Myometrial cell (primary cell): ENCODE results near the gene IGFLR1. TPM values are rescaled to one million over a fixed set of nuclear protein-coding genes. Genes with fewer than 3 reads are reported as not detected.

Experiments
- total RNA-seq: library from RNA; depleted of rRNA; stranded (reverse); fragments of >200 nt; gene quantifications from 2 replicates; pipeline ENCODE4 v1.2.3, GENCODE V29; 2015

The IGFLR1 gene, protein sequence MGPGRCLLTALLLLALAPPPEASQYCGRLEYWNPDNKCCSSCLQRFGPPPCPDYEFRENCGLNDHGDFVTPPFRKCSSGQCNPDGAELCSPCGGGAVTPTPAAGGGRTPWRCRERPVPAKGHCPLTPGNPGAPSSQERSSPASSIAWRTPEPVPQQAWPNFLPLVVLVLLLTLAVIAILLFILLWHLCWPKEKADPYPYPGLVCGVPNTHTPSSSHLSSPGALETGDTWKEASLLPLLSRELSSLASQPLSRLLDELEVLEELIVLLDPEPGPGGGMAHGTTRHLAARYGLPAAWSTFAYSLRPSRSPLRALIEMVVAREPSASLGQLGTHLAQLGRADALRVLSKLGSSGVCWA
- total RNA-seq, result 0.29 and 3.9 TPM in 2 replicates

GRCh38 chr19:35742121-35742724 is at the start of gene IGFLR1:
IGFLR1 (minus strand) TSS chr19:35742452; CDS start chr19:35741180, 1,272 bp downstream.

GRCh38 chr19:35775298-35776101 is 33.2 kb upstream of the IGFLR1 start, which contains the start of gene ARHGAP33:
ARHGAP33 (plus strand) TSS chr19:35775564; CDS start chr19:35775659, 95 bp downstream.

DNA sequence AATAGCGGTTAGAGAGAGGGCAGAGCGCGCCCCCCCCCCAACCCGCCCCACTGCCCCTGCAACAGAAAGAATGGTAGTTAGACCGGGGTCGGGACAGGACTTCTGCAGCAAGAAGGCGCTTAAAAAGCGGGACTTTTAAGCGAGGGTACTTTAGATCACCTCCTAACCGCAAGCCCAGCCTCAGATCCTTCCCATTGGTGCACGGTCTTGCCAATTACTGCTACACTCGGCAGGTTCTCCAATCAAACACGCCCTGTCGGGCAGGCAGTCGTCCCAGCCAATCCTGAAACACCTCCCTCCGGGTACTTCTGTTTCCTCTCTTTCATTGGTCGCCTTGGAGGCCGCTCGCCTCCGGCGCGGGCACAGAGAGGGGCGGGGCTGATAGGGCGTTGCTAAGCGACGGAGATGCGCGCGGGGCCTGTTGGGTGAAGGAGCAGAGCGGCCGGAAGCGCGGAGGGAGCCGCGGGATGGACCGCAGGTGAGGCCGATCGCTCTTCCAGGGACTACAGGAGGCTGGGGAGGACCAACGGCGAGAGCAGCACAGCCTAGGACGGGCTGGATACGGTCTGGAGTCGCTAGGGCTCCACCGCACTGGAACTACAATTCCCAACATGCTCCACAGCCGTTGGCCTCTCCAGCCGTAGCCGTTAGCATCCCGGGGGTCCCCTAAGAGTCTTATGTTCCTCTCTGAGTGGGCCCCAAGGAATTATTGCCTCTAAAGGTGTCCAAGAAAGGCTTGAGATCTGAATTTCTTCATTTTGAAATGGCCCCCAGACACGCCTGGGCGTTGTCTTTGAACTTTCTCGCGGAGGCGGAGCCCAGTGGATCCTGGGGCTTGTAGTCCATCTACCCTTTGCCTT is 15.7 kb upstream of the IGFLR1 start, which contains the start of gene PROSER3:
Gene PROSER3, plus strand, starts transcription at position 428 of the 860 bp plus-strand sequence. Its CDS starts 40 bp downstream, at position 468.

DNA sequence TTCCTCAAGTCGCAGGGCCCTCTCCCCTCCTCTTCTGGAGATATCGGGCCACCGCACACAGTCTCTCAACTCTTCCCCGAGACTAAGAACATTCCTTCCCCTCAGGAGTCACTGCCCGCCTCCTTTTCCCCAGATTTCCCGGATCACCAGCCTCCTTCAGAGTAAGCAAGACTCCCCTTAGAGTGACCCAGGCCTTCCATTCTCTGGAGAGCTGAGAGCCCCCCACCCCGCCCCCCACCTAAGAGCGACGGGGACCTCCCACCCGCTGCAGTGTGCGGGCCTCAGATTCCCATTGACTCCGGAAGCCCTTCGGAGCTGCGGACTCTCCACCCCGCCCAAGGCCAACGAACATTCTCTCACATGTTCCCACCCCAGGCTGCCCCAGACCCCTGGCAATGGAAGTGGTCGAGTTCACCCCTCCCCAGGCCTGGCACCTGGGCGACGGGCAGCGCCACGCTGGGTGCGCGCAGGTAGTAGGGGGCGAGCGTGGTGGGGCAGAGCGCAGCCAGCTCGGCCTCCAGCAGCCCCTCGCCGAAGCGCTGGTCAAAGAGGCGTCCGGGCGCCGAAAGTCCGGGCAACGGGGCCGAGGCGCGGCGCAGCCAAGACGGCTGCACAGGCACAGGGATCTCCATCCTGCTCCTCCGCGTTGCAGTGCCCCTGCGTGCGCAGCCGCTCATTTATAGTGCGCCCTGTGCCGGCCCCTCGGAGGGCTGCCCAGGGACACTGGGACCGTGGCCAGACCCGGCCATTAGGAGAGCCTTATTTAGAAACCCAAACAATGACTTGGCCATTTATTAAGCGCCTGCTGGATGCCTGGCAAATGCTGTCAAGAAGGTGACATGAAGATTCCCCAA is 14.4 kb upstream of the IGFLR1 start, which contains the start of gene HSPB6:
Gene HSPB6, minus strand, starts transcription at position 653 of the 854 bp plus-strand sequence. Its CDS starts 21 bp downstream, at position 632.

DNA sequence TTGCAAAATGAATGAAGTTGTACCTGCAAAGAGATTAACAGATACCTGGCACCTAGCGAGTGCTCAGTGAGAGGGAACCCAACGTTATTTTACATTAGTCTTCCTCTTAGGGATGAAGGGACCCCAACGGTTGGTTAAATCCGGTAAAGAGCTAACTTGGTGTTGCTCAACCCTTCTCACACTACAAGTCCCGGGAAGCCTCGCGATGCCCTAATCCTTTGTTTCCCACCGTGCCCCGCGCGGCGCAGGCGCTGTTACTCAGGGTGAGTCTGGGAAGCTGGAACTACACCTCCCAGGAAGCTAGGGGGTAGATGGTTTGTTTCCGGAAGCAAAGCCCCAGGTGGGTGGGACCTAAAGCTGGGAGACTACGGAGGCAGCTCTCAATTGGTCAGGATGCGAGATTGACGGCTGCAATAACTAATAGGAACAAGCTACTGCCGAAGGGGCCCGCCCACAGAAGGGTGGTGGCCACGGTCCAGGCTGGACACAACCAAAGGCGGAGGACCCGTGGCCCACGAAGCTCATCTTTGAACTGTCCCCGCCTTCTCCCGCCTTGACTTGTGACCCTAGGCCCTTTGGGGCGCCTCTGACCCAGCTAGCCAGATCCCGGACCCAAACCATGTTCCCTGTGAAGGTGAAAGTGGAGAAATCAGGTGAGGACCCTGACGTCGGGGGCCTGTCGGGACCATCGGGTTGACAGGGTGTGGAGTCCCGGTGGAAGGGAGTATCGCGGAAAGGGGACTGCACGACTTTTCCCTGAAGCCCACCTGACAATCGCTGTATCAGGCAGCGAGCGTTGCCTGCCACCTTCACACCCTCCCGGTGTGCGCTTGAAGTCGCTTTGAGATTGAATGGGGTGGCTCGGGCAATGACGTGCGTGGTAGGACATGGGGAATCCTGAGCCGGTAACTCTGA is 6.1 kb upstream of the IGFLR1 start, which contains the start of gene LIN37:
Gene LIN37, plus strand, starts transcription at position 471 of the 915 bp plus-strand sequence. Its CDS starts 149 bp downstream, at position 620.

DNA sequence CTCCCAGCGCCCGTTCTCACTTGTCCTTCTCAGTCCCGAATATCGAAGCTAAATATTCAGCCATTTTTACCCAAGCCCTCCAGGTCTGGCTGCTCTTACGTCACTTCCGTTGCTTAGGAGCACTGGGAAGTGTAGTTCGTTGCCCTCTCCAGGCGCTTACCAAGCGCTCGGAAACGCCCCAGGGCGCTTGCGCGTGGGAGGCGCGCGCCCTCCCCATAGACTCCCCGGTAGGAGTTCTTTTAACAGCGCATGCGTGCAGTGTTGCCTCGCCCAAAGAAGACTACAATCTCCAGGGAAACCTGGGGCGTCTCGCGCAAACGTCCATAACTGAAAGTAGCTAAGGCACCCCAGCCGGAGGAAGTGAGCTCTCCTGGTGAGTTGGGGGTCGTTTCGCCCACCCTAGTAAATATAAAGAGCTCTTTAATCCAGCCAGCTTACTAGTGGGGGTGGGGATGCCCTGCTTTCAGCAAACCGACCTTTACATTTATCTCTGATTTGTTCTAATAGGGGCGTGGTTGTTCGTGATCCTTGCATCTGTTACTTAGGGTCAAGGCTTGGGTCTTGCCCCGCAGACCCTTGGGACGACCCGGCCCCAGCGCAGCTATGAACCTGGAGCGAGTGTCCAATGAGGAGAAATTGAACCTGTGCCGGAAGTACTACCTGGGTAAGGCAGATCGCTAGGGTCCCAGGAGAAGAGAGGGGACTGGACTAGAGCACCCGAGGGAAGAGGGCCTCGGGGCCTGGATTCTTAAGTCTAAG is 3.3 kb upstream of the IGFLR1 start, which contains the start of the genes PSENEN and U2AF1L4:
Gene PSENEN, plus strand, starts transcription at position 324 of the 759 bp plus-strand sequence. Its CDS starts 280 bp downstream, at position 604.
Gene U2AF1L4, minus strand, starts transcription at position 91 of the 759 bp plus-strand sequence. Its CDS starts 27 bp downstream, at position 64.

DNA sequence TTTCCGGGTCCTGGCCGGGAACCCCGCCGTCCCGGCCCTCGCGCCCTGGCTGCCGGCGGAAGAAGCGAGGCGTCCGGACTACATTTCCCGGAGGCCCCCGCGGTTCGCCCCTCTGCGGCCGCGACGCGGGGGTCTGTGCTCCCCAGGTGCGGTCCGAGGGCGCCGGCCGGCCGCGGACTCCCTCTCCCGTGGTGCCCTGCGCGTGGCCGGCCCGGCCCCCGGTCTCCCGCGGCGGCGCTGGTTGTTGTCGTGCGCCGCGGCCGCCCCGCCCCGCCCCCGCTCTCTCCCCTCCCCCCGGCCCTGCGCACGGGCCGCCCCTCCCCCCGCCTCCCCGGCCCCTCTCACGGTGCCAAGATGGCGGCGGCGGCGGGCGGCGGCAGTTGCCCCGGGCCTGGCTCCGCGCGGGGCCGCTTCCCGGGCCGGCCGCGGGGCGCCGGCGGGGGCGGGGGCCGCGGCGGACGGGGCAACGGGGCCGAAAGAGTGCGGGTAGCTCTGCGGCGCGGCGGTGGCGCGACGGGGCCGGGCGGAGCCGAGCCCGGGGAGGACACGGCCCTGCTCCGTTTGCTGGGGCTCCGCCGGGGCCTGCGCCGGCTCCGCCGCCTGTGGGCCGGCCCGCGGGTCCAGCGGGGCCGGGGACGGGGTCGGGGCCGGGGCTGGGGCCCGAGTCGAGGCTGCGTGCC is 24.4 kb downstream of the IGFLR1 start, which contains the start of gene KMT2B:
Gene KMT2B, plus strand, starts transcription at position 339 of the 680 bp plus-strand sequence. Its CDS starts 16 bp downstream, at position 355.

DNA sequence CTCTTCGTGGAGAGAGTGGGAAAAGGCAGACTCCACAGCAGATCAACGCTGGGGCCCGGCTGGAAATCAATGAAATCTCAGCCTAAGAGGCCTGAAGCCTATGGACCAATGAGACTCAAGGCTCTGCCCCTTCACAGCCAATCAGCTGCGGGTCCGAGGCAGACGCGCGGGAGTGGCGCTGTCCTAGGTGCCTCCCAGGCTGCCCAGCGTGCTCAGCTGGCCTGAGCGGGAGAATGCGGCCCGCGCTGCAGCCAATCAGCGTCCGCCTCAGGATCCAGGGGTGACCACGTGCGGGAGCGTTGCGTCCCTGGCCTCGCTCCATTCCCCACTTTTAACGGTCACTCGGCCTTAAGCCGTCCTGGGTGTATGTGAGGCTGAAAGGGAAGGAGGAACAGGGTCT is 38.0 kb downstream of the IGFLR1 start, which contains the start of gene ZBTB32:
Gene ZBTB32, plus strand, starts transcription at position 341 of the 400 bp plus-strand sequence. CDS start 10,069 bp downstream, outside the sequence.

Other genes starting within 250 kb of the IGFLR1 start
- gene DMKN, start 228.8 kb downstream of the IGFLR1 start, total RNA-seq, result 11.0 and 12.1 TPM in 2 replicates
- 1.4 and 3.9 TPM in 2 replicates for gene SBSN, start 214.1 kb downstream of the IGFLR1 start, total RNA-seq
- gene GAPDHS, start 209.0 kb downstream of the IGFLR1 start, total RNA-seq, result not detected in 2 replicates
- gene TMEM147, start 196.8 kb downstream of the IGFLR1 start, total RNA-seq, result 94.5 and 116 TPM in 2 replicates
- gene ATP4A, start 178.8 kb downstream of the IGFLR1 start, total RNA-seq, result not detected in 2 replicates
- not detected in 2 replicates for gene PMIS2, start 156.3 kb downstream of the IGFLR1 start, total RNA-seq
- gene HAUS5, start 129.7 kb downstream of the IGFLR1 start, total RNA-seq, result 14.9 and 19.6 TPM in 2 replicates
- 92.3 and 98.7 TPM in 2 replicates for gene RBM42, start 113.4 kb downstream of the IGFLR1 start, total RNA-seq
- gene ETV2, start 100.7 kb downstream of the IGFLR1 start, total RNA-seq, result 1.4 TPM in 1 of 2 replicates, not detected in the other
- 630 and 856 TPM in 2 replicates for gene COX6B1, start 94.1 kb downstream of the IGFLR1 start, total RNA-seq
- not detected in 2 replicates for gene UPK1A, start 75.9 kb downstream of the IGFLR1 start, total RNA-seq
- not detected in 2 replicates for gene ZBTB32, start 37.9 kb downstream of the IGFLR1 start, total RNA-seq
- 7.5 and 9.7 TPM in 2 replicates for gene KMT2B, start 24.4 kb downstream of the IGFLR1 start, total RNA-seq
- 4.8 and 6.1 TPM in 2 replicates for gene U2AF1L4, start 3.0 kb upstream of the IGFLR1 start, total RNA-seq
- gene PSENEN, start 3.2 kb upstream of the IGFLR1 start, total RNA-seq, result 58.7 and 68.6 TPM in 2 replicates
- gene LIN37, start 6.1 kb upstream of the IGFLR1 start, total RNA-seq, result 16.0 and 19.6 TPM in 2 replicates
- gene HSPB6, start 14.6 kb upstream of the IGFLR1 start, total RNA-seq, result 25.7 and 41.2 TPM in 2 replicates
- 10.5 and 11.5 TPM in 2 replicates for gene PROSER3, start 15.7 kb upstream of the IGFLR1 start, total RNA-seq
- gene ARHGAP33, start 33.1 kb upstream of the IGFLR1 start, total RNA-seq, result 1.4 and 9.9 TPM in 2 replicates
- not detected in 2 replicates for gene PRODH2, start 70.4 kb upstream of the IGFLR1 start, total RNA-seq
- not detected in 2 replicates for gene NPHS1, start 110.1 kb upstream of the IGFLR1 start, total RNA-seq
- 0.86 TPM in 1 of 2 replicates, not detected in the other for gene KIRREL2, start 114.5 kb upstream of the IGFLR1 start, total RNA-seq
- gene APLP1, start 126.1 kb upstream of the IGFLR1 start, total RNA-seq, result 18.4 and 45.8 TPM in 2 replicates
- 3.7 and 7.1 TPM in 2 replicates for gene NFKBID, start 158.1 kb upstream of the IGFLR1 start, total RNA-seq
- not detected in 2 replicates for gene HCST, start 160.1 kb upstream of the IGFLR1 start, total RNA-seq
- not detected in 2 replicates for gene TYROBP, start 165.8 kb upstream of the IGFLR1 start, total RNA-seq
- 2.6 and 3.2 TPM in 2 replicates for gene LRFN3, start 193.9 kb upstream of the IGFLR1 start, total RNA-seq